Left lung (tissue), 10 donors: ENCODE results near the gene ADCY2. TPM values are rescaled to one million over a fixed set of nuclear protein-coding genes. Genes with fewer than 3 reads are reported as not detected.

Source experiments
- ATAC-seq: fragments of 200-7000 bp; cut with Tn5 transposase; one replicate; pipeline ENCODE4 v1.9.1; 2020; ENCODE audit warnings: moderate library complexity
- DNase-seq, 4 donors: peaks; one replicate each; pipeline ENCODE4 v3.0.0-alpha.2; 2013 to 2020
- H3K27ac ChIP-seq, 2 donors: fragments of 200-600 bp; sonication (generic) in 1 of 2; one replicate each; pipeline versions ENCODE4 v1.5.0 to v1.8.0; 2020 to 2021
- H3K27me3 ChIP-seq, 2 donors: fragments of 200-600 bp; sonication (generic) in 1 of 2; one replicate each; pipeline versions ENCODE4 v1.5.0 to v1.8.0; 2020 to 2021
- H3K36me3 ChIP-seq, 2 donors: fragments of 200-600 bp; sonication (generic) in 1 of 2; one replicate each; pipeline versions ENCODE4 v1.5.0 to v1.8.0; 2020 to 2021
- H3K4me1 ChIP-seq, 2 donors: fragments of 200-600 bp; one replicate each; pipeline ENCODE4 v1.8.0; 2021
- H3K4me3 ChIP-seq, 2 donors: fragments of 200-600 bp; sonication (generic) in 1 of 2; one replicate each; pipeline versions ENCODE4 v1.5.0 to v1.8.0; 2020 to 2021; ENCODE audit warnings: mild to moderate bottlenecking in 1 of 2
- H3K9me3 ChIP-seq, 2 donors: fragments of 200-600 bp; sonication (generic) in 1 of 2; one replicate each; pipeline versions ENCODE4 v1.5.0 to v1.8.0; 2020 to 2021
- CTCF ChIP-seq, 2 donors: fragments of 200-600 bp; sonication (generic) in 1 of 2; IDR thresholded peaks; one replicate each; pipeline versions ENCODE4 v1.5.0 to v1.8.0; 2021; ENCODE audit warnings: antibody characterized with exemption in 2 of 2
- intact Hi-C, 2 donors: fragments of 100-400 bp; cut with DNase I; formaldehyde crosslinking; loops; one replicate each; pipeline versions ENCODE4 v1.11.2 to v1.14.2; 2022
- polyA plus RNA-seq, 6 donors: library from polyadenylated mRNA; unstranded; fragments of 120-200 nt; gene quantifications; one replicate each; pipeline ENCODE4 v1.2.1, GENCODE V29; 2013; ENCODE audit not compliant: insufficient read length in 6 of 6
- total RNA-seq, 2 donors: library from RNA; stranded (reverse); fragmentation: NEBNext Ultra II Directional; extraction: Animal tissue kit (Norgen Biotek cat#: 25700); gene quantifications; one replicate each; pipeline ENCODE4 v1.2.1, GENCODE V29; 2021
- donor health status: DM: no; HTN: yes; CAD: no.
- donor health status: DM: no; HTN: no; CAD: no.

ADCY2 gene
- total and polyA plus RNA-seq, 8 donors: 0.34 to 14.0 (median 9.6) TPM

- H3K4me1 ChIP-seq: peaks cover 0 to 10% of the 10 kb centered on the region in 2 donors
- H3K27ac ChIP-seq: no peak overlapping the region
- H3K36me3 ChIP-seq: no peaks in the 10 kb centered on the region
- no peak for ATAC-seq
- peaks cover 0 to 39% of the 10 kb centered on the region in 2 donors for H3K27me3 ChIP-seq
- DNase-seq: no peak
- H3K9me3 ChIP-seq: no peaks in the 10 kb centered on the region
- intact Hi-C loops: no loop called here
- H3K4me3 ChIP-seq: no peak overlapping the region
- no peak for TF ChIP-seq CTCF (IDR thresholded peaks at IDR 0.05)
These were observed 449.6 kb downstream of the ADCY2 start for GRCh38 chr5:7845557-7845956.

- intact Hi-C loops: no loop called here
- TF ChIP-seq CTCF (IDR thresholded peaks at IDR 0.05): no peak
- no peak for DNase-seq
These were observed 450.4 kb downstream of the ADCY2 start for GRCh38 chr5:7846327-7846726.

GRCh38 chr5:7848296-7848695 lies 452.4 kb downstream of the ADCY2 start:
- ATAC-seq: no peak
- no peak for TF ChIP-seq CTCF (IDR thresholded peaks at IDR 0.05)

More at GRCh38 chr5:7846327-7846726, 450.4 kb downstream of the ADCY2 start:
- H3K9me3 ChIP-seq: no peaks in the 10 kb centered on the region
- no peak overlapping the region for H3K27ac ChIP-seq
- H3K27me3 ChIP-seq: peaks cover 0 to 47% of the 10 kb centered on the region in 2 donors
- no peak overlapping the region for H3K4me3 ChIP-seq
- H3K4me1 ChIP-seq: peaks cover 0 to 14% of the 10 kb centered on the region in 2 donors
- H3K36me3 ChIP-seq: no peaks in the 10 kb centered on the region
- no peak for ATAC-seq

GRCh38 chr5:7849681-7850394 lies 453.9 kb downstream of the ADCY2 start:
- ATAC-seq (peak; percentile 37), DNase-seq (peak in 2 of 4 donors; percentile 31 to 74)
- H3K27ac ChIP-seq: no peak overlapping the region
- TF ChIP-seq CTCF (IDR thresholded peaks at IDR 0.05): no peak
- H3K36me3 ChIP-seq: no peaks in the 10 kb centered on the region
- intact Hi-C loops: no loop called here
- peaks cover 0 to 14% of the 10 kb centered on the region in 2 donors for H3K4me1 ChIP-seq
- H3K27me3 ChIP-seq: peaks cover 0 to 56% of the 10 kb centered on the region in 2 donors
- peak overlapping the region; percentile 15 to 41 for H3K4me3 ChIP-seq
- no peaks in the 10 kb centered on the region for H3K9me3 ChIP-seq

More at GRCh38 chr5:7848296-7848695, 452.4 kb downstream of the ADCY2 start:
- DNase-seq: no peak
- H3K27ac ChIP-seq: no peak overlapping the region
- H3K9me3 ChIP-seq: no peaks in the 10 kb centered on the region
- H3K4me3 ChIP-seq: no peak overlapping the region
- intact Hi-C loops: no loop called here
- H3K27me3 ChIP-seq: peaks cover 0 to 56% of the 10 kb centered on the region in 2 donors
- peaks cover 0 to 14% of the 10 kb centered on the region in 2 donors for H3K4me1 ChIP-seq
- no peaks in the 10 kb centered on the region for H3K36me3 ChIP-seq

GRCh38 chr5:7850395-7851239 lies 454.7 kb downstream of the ADCY2 start, which contains the start of gene CFAP90:
Gene CFAP90 (minus strand): TSS chr5:7851133. CDS start chr5:7851021, 112 bp downstream.
- Histone ChIP-seq H3K36me3 (no peaks in the 10 kb centered on the region), H3K9me3 (no peaks in the 10 kb centered on the region), H3K27ac (no peak within 1 kb of the TSS), H3K4me3 (peak within 1 kb of the TSS; percentile 40 to 41), H3K27me3 (peaks cover 0 to 56% of the 10 kb centered on the region in 2 donors), H3K4me1 (peaks cover 0 to 14% of the 10 kb centered on the region in 2 donors)
- peak in 1 of 2 donors; percentile 15 for TF ChIP-seq CTCF (IDR thresholded peaks at IDR 0.05)
- DNase-seq (peak; percentile 67 to 89 (median 84)), ATAC-seq (peak; percentile 91)
- intact Hi-C loops: no loop called here
